HG03025 (cell line): Measurements from ENCODE around the gene SPATA21.
"Not testable (repeated sequence)": the region's sequence is repeated elsewhere in the genome, so short reads cannot be mapped to it uniquely, and the experiment has no call there.

Experiments used
- ATAC-seq: cut with Tn5 transposase; IDR thresholded peaks from one replicate; pipeline ENCODE4 v1.9.1; 2021; ENCODE audit warnings: mild to moderate bottlenecking, moderate library complexity; ENCODE audit not compliant: unreplicated experiment, low FRiP score

Gene SPATA21

GRCh38 chr1:16436946-16437474 lies at the start of gene SPATA21:
Gene SPATA21, minus strand, starts transcription at chr1:16437424. Its CDS starts 6,053 bp downstream, at chr1:16431371.
- no peak for ATAC-seq

- not testable (repeated sequence) for ATAC-seq
Observed at GRCh38 chr1:16487011-16487410, 49.8 kb upstream of the SPATA21 start.

GRCh38 chr1:16486316-16486715 lies 49.1 kb upstream of the SPATA21 start:
- ATAC-seq = not testable (repeated sequence)

GRCh38 chr1:16484931-16485330 lies 47.7 kb upstream of the SPATA21 start:
- ATAC-seq = no peak

- ATAC-seq = no peak
Observed at GRCh38 chr1:16484501-16484835, 47.2 kb upstream of the SPATA21 start.

GRCh38 chr1:16483639-16484500 lies 46.6 kb upstream of the SPATA21 start:
- ATAC-seq = not testable (repeated sequence)

GRCh38 chr1:16483146-16483545 lies 45.9 kb upstream of the SPATA21 start:
- not testable (repeated sequence) for ATAC-seq

GRCh38 chr1:16478091-16478490 lies 40.9 kb upstream of the SPATA21 start:
- no peak for ATAC-seq

- not testable (repeated sequence) for ATAC-seq
Observed at GRCh38 chr1:16475771-16476770, 38.8 kb upstream of the SPATA21 start.

GRCh38 chr1:16474891-16475290 lies 37.7 kb upstream of the SPATA21 start:
- ATAC-seq = not testable (repeated sequence)

- no peak for ATAC-seq
Observed at GRCh38 chr1:16474166-16474800, 37.1 kb upstream of the SPATA21 start.

- no peak for ATAC-seq
Observed at GRCh38 chr1:16468558-16468957, 31.3 kb upstream of the SPATA21 start.

GRCh38 chr1:16464917-16465625 lies 27.8 kb upstream of the SPATA21 start:
- ATAC-seq = no peak

GRCh38 chr1:16462773-16463330 lies 25.6 kb upstream of the SPATA21 start:
- ATAC-seq = no peak

GRCh38 chr1:16461681-16462080 lies 24.5 kb upstream of the SPATA21 start:
- ATAC-seq = no peak

- no peak for ATAC-seq
Observed at GRCh38 chr1:16459352-16459925, 22.2 kb upstream of the SPATA21 start.

GRCh38 chr1:16458831-16459230 lies 21.6 kb upstream of the SPATA21 start:
- no peak for ATAC-seq

- not testable (repeated sequence) for ATAC-seq
Observed at GRCh38 chr1:16456151-16456550, 18.9 kb upstream of the SPATA21 start.

- not testable (repeated sequence) for ATAC-seq
Observed at GRCh38 chr1:16454909-16455308, 17.7 kb upstream of the SPATA21 start.
